UCSD-AML1 (cell line): ENCODE results near the gene POLE4.
A peak's percentile ranks its signal among the peaks of the same experiment; 100 is the strongest.

ENCODE experiments used
- DNase-seq: peaks from one replicate; lab custom pipeline; 2025; ENCODE audit not compliant: unreplicated experiment; lab: John Stamatoyannopoulos, UW

Gene POLE4, protein sequence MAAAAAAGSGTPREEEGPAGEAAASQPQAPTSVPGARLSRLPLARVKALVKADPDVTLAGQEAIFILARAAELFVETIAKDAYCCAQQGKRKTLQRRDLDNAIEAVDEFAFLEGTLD

DNA sequence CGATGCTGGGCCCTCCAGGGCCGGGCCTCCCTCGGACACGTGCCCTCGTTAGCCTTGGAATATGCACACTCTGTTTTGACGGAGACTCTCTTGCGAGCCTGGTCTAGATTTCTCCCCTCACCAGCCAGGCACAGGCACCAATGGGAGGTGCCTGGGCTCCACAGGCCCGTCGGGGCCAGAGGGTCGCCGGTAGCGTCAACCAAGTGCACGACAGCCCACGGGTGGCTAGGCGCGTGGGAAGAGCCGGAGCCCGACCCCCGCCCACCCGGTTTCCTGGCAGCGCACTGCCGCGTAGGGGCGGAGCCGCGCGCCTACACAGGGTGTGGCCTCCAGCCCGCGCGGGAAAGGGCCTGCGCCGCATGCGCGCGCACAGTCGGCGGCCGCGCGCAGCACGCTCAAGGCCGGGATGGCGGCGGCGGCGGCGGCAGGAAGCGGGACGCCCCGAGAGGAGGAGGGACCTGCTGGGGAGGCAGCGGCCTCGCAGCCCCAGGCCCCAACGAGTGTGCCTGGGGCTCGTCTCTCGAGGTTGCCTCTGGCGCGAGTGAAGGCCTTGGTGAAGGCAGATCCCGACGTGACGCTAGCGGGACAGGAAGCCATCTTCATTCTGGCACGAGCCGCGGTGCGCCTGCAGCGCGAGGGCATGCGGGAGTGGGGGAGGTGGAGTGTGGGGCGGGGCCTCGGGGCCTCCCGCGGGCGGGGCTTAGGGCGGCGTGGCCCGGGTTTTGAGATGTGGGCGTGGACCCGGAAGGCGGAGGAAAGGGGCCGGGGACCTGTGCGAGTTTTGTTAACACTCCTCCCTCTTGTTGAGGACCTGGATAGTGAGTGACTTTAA, at the start of gene POLE4:
Gene POLE4, plus strand, starts transcription at position 370 of the 832 bp plus-strand sequence. Its CDS starts 37 bp downstream, at position 407.
- DNase-seq: peak; percentile 87

DNA sequence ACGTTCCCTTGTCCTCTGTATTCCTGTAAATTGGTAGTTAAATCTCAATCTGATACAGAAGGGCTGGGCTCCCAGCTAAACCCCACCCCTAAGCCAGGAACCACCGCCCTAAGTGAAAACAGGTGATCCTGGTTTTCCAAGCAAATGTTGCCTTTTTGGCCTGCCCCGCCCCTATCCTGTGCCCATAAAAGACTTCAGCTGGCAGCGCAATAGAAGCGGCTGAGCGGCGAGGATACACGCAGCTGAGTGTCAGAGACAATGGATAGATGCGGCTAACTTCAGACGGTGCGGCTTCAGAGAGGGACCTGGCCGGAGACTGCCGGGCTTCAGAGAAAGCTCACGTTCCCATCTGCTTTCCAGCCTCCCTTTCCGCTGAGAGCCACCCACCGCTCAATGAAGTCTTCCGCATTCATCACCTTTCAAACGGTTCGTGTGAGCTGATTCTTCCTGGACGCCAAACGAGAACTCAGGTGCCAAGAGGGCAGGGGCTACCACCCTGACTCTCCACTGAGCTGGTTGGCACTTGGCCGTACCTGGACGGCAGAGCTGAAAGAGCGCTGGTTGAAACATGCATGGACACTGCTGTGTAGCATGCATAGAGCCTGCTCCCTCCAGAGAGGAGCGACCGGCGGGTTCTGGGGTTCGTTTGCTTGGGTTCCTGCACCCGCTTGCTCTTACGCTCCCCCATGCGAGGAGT, 49.5 kb upstream of the POLE4 start:
- DNase-seq: no peak

DNA sequence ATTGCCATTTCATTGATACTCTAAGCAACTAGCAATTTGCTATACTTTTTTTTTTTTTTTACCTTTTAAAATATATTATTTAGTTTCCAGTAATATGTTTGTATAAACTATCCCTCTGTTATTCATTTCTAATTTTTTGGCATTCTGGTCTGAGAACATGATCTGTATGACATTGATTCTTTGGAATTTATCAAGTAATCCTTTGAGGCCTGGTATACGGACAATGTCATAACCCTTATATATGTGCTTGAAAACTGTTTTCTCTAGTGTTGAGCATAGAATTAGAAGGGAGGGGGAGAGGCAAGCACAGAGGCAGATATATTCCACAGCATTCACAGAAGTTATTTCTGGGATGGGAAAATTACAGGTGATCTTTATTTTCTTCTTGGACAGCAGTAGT, 48.2 kb upstream of the POLE4 start:
- no peak for DNase-seq

DNA sequence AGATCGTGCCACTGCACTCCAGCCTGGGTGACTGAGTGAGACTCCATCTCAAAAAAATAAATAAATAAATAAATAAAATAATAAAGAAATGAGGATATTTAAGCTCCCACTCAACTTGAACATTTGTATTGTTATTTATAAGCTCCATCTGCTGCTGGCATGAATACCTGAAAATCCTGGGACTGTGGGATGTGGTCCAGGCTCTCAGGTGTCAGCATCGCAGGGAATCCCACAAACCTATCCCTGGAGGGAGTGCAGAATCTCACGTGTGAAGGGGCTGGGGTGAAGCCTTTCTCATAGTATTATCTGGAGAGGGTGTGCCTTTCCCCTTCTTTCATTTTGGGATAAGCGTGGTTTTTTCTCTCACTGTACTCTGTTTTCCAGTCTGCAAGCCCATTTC, 47.4 kb upstream of the POLE4 start:
- DNase-seq: no peak

DNA sequence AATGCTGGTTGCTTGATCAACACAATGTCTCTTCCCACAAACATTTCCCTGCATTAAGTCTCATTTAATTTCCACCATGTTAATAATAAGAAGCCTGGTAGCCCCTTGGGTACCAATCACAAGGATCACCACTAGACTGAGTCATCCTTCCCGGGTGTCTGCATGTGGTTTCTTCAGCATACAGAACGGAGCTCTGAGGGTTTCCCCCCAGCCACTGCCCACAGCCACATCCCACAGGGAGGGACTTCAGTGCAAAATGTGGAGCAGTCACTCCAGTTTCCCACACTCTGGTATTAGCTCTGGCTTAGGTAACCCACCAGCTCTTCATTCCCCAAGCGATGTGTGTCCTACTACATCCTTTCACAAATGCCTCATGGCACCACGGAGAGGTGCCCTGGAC, 42.7 kb upstream of the POLE4 start:
- DNase-seq: peak; percentile 28

DNA sequence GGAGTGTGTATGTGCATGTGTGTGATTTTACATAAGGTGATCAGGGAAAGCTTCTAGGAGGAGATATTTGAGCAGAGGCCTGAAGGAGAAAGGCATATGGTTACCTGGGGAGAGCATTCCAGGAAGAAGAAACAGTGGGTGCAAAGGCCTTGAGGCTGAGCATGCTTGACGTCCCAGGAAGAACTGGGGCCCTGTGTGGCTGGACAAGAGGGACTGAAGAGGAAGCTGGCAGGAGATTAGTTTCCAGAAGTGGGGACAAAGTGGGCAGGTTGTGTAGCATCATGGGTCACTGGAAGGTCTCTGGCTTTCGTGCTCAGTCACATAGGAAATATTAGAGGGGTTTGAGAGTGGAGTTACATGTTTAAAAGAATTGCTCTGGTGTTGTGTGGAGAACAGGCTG, 42.0 kb upstream of the POLE4 start:
- DNase-seq: no peak

DNA sequence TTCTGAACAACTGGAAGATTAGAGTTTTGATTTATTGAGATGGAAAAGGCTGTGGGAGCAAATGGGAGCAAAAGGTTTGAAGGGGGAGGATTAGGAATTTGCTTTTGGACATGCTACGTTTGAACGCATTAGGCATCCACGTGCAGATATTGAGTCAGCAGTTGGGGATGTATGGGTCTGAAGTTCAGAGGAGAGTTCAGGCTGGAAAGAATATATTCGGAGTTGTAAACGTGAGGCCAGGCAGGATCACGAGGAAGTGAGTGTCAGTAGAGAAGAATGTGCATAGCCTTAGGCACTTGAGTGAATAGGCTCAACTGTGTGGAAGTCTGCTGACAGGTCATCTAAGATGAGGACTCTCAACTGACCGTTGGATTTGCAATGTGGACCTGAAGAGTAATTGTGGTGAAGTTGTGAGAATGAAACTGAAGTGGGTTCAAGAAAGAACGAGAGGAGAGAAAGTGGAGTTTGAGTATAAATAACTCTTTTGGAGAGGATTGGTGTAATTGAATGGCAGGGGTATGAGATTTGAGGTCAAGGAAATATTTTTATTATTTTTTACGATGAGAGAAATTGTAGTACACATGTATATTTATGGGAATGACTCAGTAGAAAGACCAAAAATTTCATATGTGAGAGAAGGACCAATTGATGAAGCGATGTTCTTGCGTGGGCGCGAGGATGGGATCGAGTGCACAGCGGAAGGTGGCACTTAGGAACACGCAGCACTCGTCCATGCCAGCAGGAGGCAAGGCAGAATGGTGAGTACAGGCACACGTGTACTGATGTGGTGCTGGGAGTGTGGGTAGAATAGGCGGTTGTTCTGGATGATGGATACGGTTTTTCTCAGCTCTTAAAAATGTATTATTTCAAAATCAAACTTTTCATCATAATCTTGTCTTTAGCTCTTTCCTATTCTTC, 40.5 kb upstream of the POLE4 start:
- no peak for DNase-seq

DNA sequence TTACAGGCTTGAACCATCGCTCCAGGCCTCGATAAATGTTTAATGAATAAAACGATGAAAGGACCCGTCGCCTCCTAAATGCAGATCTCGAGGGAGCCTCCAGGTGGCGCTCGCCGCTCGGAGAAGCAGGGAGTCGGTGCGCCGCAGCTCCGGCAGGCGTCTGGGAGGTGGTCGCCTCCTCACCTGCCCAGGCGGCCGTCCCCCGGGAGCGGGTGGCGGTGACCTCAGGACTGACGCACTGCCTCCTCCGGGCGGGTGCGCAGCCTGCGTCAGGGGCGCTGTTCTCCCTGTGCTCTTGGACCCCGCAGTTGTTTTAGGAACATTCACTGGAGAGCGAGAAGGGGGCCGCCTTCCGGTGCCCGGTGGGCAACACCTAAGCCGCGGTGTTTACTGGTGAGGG, 38.6 kb upstream of the POLE4 start:
- peak; percentile 61 for DNase-seq

DNA sequence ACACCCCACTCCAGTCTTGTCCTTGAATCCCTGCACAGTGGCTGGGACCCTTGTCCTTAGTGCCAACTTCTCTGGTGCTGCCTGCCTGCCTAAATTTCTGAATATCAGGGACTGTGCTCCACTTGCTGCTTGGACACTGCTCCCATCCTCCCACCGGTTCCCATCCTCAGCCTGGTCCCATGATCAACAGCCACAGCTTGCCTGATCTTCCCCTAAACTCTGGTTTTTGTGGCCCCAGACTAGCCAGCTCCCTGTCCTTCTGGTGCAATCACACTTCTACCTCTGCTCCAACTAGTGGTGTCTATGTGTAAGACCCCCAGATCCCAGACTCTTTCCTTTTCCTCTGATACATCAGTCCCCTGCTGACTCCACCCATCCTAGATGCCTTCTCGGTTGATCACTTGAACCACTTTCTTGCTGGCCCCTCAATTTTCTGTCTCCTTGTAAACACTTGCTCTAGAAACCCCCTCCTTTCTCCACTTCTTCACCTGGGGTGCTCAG, 37.2 kb upstream of the POLE4 start:
- no peak for DNase-seq

DNA sequence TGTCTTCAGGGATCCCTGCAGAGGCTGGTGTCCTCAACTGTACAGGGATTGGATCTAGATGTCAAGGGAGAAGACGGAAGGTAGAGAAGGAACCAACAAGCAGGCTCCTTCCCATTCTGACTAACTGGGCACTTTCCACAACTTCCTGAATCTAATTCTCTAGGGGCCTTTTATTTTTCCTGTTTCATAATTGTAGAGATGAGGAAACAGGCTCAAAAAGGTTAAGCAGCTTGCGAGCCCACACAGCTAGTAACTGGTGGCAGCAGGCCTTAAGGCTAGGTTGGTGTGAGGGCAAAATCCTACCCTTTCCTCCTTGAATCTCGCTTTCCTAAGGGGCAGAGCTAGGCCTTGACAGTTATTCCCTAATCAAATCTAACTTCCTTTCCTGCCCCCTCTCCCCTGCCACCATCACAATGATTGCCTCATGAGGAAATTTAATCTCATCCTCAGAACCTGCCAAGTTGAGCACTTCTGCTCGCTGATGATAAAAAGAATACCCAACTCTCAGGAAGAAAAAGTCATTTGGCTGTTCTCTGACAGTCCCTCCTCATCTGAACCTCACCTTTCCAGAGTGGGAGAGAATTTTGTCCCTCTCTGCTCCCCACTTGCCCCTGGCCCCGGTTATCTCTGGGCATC, 35.7 kb upstream of the POLE4 start:
- peak; percentile 30 for DNase-seq

DNA sequence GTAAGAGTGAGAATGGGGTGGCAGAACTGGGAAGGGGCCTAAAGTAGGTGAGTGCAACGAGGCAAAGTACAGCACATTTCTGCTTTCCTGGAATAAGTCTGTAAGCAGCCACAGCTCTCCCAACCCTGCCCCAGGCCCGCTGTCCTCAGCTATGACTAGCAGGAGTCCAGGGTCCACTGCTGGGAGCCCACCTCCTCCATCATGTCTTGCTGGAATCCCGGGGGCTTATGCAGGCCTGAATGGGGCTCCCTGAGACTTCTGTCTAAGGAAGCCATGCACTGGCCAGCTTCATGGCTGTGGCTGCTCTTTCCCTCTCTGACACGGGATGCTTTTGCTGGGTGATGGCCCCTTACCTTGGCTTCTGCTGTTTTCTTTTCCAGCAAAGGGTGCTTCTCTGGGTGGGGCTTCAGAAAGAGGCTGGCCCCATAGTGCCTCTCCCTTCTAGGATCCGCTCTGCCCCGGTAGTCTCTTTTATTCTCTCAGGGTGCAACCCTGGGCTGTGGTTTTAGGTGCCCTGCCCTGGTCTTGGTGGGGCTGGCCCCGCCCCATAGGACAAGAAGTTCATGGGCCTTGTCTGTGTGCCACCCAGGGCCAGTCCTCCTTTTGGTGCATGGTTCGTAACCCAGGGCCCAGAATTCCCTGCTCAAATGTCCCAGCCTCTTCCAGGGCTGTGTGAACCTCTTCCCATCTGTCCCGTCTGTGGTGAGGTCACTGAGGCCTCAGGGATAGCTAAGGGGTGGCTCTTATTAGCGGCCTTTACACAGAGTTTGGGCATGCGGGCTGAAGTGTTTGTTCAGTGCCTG, 33.8 kb upstream of the POLE4 start:
- no peak for DNase-seq

DNA sequence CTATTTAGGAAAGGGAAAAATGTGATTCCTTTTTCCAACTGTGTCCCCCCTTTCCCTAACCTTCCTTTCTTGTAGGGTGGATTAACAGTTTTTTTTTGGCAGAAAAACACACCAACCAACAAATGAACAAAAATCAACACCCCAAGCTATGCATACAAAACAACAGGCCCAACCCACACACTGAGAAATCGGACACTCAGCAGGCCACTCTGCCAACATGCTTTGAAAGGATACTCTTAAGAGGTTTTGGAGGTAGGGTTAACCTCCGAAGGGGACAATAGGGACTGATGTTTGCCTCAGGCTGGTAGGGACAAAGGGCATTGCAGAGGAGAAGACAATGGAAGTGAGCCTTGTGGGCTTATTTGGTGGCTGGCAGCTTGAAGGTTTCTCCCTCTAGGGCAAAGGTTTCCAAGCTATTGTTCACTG, 33.1 kb upstream of the POLE4 start:
- no peak for DNase-seq

DNA sequence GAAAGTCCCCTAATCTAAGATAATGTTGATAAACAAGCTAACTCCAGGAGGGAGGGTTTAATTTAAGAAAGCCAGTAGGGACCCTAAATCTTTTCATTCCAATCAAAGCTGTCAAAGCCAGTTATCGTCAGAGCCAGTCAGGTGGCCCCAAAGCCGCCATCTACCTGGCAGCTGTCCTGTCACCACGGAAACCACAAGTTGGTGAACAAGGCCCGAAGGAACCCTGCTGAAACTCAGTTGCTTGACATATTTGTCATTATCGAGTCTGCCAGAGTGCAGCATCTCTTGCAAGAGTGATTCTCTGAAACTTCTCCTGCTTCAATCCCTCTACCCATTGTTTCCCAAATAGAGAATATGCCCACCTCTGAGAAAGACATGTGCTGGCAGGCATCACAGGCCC, 30.8 kb upstream of the POLE4 start:
- no peak for DNase-seq

DNA sequence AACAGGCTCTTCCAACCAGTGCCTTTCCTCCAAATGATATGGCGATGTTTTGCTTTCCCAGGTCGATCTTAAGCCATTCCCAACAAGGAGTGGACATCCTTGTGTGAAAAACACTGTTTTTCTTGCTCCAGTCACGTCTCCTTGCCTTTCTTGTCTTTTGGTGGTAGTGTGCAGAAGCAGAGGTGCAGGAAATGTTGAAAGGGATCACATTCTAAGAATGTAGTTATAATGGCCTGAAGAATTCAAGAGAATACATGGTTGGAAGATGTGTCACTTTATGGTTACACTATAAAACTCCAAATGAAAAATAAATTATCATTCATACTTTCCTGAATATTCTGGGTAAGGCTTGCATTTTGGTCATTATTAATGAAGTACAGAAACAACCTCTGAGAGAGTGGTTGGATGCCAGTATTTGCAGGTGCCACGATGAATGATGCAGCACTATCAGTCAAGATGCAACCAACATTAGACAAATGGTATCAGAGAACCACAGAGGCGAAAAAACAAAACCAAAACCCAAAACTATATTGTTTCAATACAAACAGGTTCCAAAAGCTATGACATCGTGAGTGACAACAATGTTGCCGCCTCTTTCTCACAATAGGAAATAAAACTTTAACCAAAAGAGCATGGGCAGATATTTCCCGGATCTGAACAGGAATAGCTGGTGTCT, 27.5 kb upstream of the POLE4 start:
- DNase-seq: no peak

DNA sequence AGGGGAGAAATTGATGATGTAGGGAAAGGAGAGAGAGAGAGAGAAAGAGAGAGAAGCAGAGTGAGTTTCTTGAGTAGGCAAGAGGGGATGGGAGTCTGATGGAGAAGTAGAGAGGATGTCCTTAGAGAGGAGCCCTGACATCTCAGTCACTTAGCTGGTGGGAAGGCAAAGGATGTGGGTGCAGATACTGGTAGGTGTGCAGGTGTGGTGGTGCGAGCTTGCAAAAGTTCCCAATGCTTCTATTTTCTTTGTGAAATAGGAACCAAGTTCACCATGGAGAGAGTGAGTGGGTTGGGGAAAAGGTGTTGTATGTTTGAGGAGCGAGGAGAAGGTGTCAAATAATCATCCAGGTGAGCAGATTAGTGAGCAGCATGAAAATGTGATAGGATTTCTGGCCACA, 26.5 kb upstream of the POLE4 start:
- DNase-seq: no peak

DNA sequence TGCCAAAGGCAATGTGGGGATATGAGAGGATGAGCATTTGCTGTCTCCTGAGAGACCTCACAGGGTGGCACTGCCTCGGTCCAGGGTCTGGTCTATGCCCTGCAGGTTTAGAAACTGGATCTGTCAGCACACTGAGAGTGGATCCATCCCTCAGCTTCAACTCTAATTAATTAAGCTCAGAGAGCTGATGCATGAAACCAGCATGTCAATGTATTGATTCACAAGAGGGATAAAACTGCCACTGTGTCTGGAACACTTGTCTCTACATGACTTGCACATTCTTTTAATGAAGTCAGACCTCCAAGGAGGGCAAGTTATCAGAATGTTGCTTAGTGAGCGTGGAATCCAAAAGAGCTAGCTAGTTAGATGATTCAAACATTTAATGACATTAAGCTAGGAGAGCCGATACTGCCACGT, 22.5 kb upstream of the POLE4 start:
- no peak for DNase-seq

DNA sequence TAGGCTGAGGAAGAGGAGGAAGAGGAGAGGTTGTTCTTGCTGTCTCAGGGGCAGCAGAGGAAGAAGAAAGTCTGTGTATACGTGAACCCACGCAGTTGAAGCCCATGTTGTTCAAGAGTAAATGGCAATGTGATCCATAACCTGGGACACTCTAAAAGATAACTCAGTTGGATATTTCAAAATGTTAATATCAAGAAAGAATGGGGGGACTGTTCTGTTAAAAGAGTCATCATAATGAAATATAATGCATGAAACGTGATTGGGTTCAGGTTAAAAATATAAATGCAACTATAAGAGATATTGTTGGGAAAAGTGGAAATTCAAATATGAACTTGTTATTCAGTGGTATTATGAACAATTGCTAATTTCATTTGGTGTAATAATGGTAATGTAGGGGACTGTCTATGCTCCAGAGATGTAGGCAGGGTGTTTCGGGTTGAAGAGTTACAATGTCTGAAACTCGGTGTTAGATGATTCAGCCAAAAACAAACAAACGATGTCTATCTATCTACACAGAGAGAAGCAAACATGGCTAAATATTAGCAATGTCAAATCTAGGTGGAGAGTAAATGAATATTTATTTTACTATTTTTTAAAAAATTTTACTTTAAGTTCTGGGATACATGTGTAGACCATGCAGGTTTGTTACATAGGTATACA, 21.1 kb upstream of the POLE4 start:
- DNase-seq: no peak

DNA sequence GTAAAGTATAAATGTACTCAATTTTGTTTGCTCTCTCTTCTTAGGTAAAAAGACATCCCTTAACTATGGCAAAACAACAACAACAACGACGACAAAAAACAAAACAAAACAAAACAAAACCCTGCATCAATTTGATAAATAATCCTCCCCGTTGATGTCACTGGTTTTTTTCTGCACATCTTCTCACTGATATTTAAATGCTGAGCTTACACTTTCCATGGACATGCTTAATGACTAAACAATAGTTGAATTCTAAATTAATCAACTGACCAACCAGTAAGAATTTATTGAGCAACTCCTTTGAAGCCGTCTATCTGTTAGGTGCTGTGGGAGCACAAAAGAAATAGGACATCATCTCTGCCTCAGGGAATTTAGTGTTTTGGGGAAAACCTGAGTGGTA, 20.2 kb upstream of the POLE4 start:
- no peak for DNase-seq
